HL-60 (cell line): ENCODE measurements around the gene GPR37.

Experiments used
- CTCF ChIP-seq: IDR thresholded peaks from one replicate; pipeline ENCODE4 v1.5.1; 2011; ENCODE audit warnings: low read length, control low read depth, inconsistent platforms; ENCODE audit not compliant: insufficient read depth
- POLR2AphosphoS5 ChIP-seq: IDR thresholded peaks from 2 replicates; pipeline ENCODE4 v1.6.1; 2012; ENCODE audit warnings: low read depth
- REST ChIP-seq: IDR thresholded peaks from 2 replicates; pipeline ENCODE4 v1.6.1; 2012; ENCODE audit warnings: low read depth; ENCODE audit not compliant: insufficient replicate concordance

- TF ChIP-seq CTCF = no peak
- no peak for TF ChIP-seq POLR2AphosphoS5
- no peak for TF ChIP-seq REST
Observed at GRCh38 chr7:124712017-124712416, 53.6 kb downstream of the GPR37 start.
